ENCODE measurements around the gene IL18.
"Not testable (repeated sequence)": the region's sequence is repeated elsewhere in the genome, so short reads cannot be mapped to it uniquely, and the experiment has no call there.

IL18 gene

GRCh38 chr11:112163875-112164685 lies at the start of gene IL18:
IL18 (minus strand) TSS chr11:112164094; CDS start chr11:112155053, 9,041 bp downstream.
- DNase-seq (ENCODE audit: low read depth): no peak

DNA sequence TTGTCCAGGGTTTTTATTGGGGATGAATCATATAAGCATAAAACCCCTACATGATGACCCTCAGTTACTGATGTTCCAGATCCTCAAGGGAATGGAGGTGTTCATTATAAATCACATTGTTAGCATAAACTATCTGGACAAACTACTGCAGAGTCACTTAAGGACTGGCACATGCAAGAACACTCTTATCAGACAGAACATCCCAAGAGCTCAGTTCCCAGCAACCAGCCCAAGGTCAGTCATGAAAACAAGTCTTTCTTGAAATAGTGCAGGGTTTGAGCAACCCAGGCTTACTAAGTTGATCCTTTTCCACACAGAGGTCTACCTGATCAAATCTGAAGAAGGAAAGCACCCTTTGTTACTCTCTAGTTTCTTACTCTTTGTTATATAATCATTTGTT lies 48.8 kb upstream of the IL18 start:
- DNase-seq (ENCODE audit: low read depth): no peak

DNA sequence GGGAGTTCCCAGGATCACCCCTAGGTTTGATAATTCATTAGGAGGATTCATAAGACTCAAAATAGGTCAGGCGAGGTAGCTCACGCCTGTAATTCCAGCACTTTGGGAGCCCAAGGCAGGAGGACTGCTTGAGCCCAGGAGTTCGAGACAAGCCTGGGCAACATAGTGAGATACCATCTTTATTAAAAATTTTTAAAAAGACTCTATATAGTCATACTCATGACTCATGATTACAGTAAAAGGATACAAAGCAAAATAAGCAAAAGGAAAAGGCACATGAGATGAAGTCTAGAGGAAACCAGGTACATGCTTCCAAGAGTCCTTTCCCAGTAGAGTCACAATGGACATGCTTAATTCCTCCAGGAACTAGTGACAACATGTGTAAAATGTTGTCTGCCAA lies 48.4 kb upstream of the IL18 start:
- no peak for DNase-seq (ENCODE audit: low read depth)

DNA sequence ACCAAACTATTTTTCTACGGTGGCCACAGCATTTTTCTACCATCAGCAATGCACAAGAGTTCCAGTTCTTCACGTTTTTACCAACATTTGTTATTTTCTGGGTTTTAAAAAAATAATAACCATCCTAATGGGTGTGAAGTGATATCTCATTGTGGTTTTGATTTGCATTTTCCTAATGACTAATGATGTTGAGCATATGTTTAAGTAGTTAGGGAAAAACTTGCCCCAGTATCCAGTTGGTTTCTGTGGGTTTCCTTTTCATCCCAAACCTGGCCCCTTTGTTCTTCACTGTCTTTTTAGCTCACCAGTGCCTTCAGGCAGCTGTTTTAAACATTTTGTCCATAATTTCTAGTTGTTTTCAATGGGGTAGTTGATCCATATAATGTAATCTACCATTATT lies 47.6 kb upstream of the IL18 start:
- no peak for DNase-seq (ENCODE audit: low read depth)

DNA sequence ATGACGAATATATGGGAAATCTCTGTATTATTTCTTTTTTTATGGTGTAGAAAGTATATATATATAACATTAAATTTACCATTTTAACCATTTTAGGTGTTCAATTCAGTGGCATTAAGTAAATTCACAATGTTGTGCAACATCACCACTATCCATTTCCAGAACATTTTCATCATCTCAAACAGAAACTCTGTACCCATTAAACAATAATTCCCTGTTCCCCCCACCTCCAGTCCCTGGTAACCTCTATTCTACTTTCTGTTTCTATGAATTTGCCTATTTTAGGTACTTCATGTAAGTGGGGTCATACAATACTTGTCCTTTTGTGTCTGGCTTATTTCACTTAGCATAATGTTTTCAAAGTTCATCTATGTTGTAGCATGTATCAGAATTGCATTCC lies 47.0 kb upstream of the IL18 start:
- DNase-seq (ENCODE audit: low read depth): no peak

DNA sequence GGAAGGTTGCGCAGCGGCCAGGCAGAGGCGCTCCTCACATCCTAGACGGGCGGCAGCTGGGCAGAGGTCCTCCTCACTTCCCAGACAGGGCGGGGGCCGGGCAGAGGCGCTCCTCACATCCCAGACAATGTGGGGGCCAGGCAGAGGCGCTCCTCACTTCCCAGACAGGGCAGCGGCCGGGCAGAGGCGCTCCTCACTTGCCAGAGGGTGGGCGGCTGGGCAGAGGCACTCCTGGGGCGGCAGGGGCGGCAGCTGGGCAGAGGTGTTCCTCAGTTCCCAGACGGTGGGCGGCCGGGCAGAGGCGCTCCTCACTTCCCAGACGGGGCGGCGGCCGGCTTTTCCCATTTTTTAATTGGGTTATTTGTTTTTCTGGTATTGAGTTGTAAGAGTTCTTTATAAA lies 42.2 kb upstream of the IL18 start:
- DNase-seq (ENCODE audit: low read depth): no peak

DNA sequence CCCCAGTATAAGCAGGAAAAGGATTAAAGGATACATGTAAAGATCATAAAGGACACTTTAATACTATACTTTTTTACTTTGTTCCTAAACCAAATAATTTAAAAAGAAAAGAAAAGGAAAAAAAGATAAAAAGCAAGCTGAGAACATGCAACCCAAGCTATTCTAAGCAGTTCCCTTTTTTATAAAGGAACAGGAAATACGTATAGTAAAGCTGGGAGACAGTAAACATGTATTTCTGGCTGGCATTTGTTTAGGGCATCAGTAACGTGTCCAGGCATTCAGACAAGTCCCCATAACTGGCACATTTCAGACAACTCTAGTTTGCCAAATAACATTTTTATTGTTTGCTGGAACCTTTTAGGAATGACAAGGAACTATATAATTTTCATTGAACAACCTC lies 36.4 kb upstream of the IL18 start:
- DNase-seq (ENCODE audit: low read depth): no peak

DNA sequence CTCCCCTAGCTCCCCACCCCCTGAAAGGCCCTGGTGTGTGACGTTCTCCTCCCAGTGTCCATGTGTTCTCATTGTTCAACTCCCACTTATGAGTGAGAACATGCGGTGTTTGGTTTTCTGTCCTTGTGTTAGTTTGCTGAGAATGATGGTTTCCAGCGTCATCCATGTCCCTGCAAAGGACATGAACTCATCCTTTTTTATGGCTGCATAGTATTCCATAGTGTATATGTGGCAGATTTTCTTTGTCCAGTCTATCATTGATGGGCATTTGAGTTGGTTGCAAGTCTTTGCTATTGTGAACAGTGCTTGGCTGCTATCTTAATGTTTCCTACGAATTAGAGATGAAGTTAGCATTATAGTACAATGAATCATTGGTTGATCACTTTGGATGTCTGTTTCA lies 35.2 kb upstream of the IL18 start:
- DNase-seq (ENCODE audit: low read depth): not testable (repeated sequence)

DNA sequence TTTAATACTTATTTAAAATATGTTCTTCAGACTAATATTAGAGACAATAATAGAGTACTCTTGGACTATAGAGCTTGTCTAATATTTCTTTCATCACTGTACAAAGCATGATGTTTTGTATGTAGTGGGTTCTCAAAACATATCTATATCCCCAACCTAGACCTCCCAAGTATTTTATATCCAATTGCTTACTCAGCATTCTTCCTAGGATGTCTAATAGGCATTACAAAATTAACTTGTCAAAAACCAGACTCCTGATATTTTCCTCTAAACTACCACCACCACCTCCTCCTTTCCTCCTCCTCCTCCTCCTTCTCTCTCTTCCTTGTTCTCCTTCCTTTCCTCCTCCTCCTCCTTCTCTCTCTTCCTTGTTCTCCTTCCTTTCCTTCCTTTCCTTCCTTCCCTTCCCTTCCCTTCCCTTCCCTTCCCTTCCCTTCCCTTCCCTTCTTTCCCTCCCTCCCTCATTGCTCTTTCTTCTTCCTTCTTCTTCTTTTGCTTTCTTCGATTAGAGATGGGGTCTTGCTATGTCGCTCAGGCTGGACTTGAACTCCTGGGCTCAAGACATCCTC lies 32.7 kb upstream of the IL18 start:
- no peak for DNase-seq (ENCODE audit: low read depth)

DNA sequence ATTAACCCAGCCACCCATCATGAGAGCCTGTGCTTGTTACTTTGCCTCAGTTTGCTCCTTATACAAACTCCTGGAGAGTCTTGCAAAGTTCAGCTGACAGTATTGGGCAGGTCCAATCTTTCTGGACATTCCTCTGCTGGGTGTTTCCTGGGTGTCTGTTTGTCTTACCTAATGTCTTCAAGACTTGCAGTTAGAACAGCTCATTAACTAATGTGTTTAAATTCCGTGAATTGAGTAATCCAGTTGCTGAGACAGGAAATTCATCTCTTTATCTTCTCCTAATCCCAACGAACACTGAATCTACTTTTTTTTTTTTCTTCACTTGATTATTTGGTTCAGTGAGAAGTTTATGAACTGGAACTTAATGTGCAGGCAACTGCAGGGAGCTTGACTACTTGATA lies 32.1 kb upstream of the IL18 start:
- no peak for DNase-seq (ENCODE audit: low read depth)

- not testable (repeated sequence) for DNase-seq (ENCODE audit: low read depth)
Observed at GRCh38 chr11:112195113-112195512, 31.2 kb upstream of the IL18 start.

GRCh38 chr11:112186304-112186703 lies 22.4 kb upstream of the IL18 start:
- DNase-seq (ENCODE audit: low read depth): no peak

- DNase-seq (ENCODE audit: low read depth): no peak
Observed at GRCh38 chr11:112185883-112186282, 22.0 kb upstream of the IL18 start.

DNA sequence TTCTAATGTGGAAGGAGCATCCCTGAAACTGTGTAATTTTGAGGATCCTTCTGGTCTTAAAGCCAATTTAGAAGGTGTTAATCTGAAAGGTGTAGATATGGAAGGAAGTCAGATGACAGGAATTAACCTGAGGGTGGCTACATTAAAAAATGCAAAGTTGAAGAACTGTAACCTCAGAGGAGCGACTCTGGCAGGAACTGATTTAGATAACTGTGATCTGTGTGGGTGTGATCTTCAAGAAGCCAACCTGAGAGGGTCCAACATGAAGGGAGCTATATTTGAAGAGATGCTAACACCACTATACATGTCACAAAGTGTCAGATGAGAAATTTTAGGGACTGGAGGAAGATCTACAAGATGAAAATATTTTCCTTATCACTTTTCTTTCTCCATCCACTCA lies 19.0 kb upstream of the IL18 start:
- DNase-seq (ENCODE audit: low read depth): no peak

DNA sequence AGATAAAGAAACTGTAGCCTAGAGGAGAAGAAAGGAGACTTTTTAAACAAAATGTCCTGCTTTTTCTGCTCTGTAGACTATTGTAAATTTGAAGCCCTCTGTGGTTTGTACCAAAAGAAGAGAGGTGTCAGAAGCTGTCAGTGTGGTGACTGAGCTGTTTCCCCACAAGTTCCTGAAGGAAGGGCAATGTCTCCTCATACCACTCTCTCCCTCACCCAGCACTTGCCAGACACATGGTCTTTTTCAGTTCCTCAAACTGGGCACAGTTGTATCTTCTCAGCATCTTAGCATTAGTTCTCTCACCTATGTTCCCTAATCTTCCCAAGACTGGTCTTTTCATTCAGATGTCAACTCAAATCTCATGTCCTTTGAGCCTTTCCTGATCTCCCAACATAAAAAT lies 15.7 kb upstream of the IL18 start:
- no peak for DNase-seq (ENCODE audit: low read depth)

- no peak for DNase-seq (ENCODE audit: low read depth)
Observed at GRCh38 chr11:112178936-112179335, 15.0 kb upstream of the IL18 start.

- DNase-seq (ENCODE audit: low read depth): no peak
Observed at GRCh38 chr11:112178428-112178827, 14.5 kb upstream of the IL18 start.

DNA sequence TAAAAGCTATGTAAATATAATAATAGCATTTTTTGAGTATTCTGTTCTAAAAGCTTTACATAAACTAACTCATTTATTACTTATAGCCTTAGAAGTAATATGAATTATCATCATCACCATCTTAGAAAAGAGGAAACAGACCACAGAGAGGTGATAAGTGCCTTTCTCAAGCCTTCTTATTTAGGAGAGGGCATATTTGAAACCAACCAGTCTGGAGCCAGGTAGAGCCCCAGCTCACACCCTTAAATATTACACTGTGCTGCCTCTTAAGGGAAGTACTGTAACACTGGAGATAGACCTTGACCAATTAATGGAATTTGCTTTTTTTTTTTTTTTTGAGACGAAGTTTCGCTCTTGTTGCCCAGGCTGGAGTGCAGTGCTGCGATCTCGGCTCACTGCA lies 13.7 kb upstream of the IL18 start:
- no peak for DNase-seq (ENCODE audit: low read depth)

DNA sequence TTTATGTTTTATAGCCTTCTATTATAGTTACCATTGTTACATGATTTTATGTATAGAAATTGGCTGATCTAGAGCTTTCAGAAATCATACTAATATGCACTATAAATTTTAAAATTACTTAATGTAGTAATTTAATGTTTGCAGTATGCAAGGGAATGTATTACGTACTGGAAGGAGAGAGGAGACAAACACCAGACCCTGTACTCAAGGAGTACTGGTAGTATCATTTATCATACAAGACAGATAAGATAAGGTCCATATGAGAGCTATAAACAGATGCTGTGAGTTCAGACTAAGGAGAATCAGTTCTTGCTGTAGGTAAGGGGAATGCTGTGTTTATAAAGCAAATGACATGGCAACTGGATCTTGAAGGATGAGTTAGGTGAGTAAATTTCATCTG lies 12.2 kb upstream of the IL18 start:
- DNase-seq (ENCODE audit: low read depth): no peak

GRCh38 chr11:112175599-112175952 lies 11.7 kb upstream of the IL18 start:
- DNase-seq (ENCODE audit: low read depth): no peak

- peak; percentile 77 for DNase-seq (ENCODE audit: low read depth)
Observed at GRCh38 chr11:112174789-112175598, 11.1 kb upstream of the IL18 start, which contains the start of gene BCO2. BCO2 (plus strand) TSS chr11:112175512; CDS start chr11:112175602, 90 bp downstream.

DNA sequence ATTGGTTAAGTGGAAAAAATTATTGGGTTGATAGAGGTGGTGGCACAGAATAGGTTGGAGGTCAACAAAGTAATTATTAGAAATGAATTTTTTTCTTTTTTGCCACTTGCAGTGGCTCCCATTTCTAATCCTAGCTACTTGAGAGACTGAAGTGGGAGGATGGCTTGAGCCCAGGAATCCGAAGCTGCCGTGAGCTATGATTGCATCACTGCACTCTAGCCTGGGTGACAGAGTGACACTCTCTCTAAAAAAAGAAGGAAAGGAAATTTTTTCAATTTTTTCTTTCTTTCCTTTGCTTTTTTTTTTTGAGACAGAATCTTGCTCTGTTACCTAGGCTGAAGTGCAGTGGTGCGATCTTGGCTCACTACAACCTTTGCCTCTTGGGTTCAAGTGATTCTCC lies 9.3 kb upstream of the IL18 start:
- DNase-seq (ENCODE audit: low read depth): no peak

- no peak for DNase-seq (ENCODE audit: low read depth)
Observed at GRCh38 chr11:112172362-112172994, 8.6 kb upstream of the IL18 start.

All from stromal cell of bone marrow (primary cell).